HTERT RPE-1 (cell line): ENCODE measurements around the gene ANKFN1.

Experiments
- in situ Hi-C: fragments of 300-500 bp; cut with MboI; formaldehyde crosslinking; loops from 4 replicates; pipeline ENCODE4 v1.14.3; 2020; ENCODE audit warnings: low sequenced_read_pairs

Gene ANKFN1

DNA sequence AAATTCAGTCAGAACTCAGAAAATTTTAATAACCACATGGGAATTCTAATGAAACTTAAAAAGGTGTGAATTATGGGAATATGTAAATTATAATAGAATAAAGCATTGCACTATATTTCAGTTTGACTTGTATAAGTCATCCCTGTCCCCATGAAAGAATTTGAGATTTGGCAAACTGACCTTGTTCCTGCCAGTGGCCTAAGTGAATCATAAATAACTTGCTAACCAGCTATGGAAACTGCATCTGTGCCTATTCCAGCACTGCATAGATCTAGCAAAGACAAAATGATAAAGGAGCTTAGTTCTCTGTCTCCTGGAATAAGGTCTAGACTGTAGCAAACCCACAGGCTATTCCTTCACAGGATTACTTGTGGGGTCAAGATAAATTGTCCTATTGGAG is 333.5 kb downstream of the ANKFN1 start:
- in situ Hi-C loops = no loop called here

DNA sequence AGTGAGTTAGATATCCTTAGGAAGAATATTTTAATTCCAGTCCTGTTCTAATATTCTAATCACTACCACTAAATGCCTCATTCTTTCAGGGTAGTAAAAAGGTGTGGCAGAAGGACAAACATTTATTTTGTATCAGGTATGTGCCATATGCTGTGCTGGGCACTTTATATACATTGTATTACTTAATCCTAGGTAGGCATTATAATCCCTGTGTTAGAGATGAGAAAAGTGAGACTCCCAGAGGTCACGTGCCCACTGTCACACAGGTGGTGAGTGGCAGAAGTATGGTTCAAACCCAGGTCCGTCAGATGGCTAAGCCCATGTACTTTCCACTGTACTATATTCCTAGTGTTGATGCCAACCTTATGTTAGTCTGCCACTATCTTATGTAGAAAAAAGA is 335.5 kb downstream of the ANKFN1 start:
- in situ Hi-C loops = no loop called here

DNA sequence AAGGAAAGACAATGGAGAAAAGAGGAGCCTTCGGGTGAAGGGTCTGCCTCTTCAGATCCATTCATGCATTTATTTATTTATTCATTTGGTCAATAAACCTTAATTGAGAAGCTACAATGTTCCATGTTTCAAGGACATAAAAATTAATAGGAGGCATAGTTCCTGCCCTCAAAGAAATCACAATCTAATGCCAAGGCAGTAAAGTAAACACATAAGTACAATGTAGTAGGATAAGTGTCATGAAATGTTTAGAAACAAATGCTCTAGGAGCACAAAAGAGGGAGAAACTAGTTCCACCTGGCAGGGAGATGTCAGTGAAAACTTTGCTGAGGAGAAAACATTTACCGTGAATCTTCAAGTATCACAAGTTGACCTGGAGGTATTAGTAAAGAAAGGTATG is 336.7 kb downstream of the ANKFN1 start:
- in situ Hi-C loops = no loop called here

DNA sequence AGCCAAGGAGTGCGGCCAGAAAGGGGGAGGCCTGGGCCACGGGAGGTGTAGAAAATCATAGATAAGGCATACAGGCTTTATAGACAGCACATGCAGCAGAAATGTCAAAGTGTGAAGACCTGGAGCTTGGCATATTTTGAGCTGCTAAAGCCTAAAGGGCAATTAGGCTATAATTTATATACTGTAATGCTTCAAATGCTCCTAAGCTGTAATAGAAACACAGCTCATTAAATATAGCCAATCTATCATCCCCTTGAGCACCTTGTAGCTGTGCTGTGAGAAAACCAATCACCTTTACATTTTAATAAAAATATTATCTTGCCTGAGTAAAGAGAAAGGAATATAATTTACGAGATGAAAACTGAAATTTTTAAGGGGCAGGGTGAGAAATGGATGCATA is 342.3 kb downstream of the ANKFN1 start:
- in situ Hi-C loops = no loop called here

DNA sequence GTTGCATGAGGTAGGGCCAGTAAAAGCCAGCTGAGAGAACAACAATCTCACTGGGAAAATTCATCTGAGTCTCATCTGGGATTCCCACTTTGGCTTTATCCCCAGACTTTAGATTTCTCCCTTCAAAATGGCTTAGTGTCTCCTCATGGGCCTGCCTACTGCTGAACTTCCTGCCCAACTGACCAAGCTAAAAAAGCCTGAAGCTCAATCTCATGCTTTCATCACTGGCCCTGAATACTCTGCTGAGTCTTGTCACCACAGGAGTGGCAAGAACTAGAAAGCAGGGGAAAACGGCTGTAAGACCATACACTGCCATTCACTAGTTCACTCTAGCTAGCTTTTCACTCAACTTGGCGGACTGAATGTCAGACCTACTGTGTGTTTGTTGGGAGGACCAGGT is 343.9 kb downstream of the ANKFN1 start:
- in situ Hi-C loops = no loop called here

DNA sequence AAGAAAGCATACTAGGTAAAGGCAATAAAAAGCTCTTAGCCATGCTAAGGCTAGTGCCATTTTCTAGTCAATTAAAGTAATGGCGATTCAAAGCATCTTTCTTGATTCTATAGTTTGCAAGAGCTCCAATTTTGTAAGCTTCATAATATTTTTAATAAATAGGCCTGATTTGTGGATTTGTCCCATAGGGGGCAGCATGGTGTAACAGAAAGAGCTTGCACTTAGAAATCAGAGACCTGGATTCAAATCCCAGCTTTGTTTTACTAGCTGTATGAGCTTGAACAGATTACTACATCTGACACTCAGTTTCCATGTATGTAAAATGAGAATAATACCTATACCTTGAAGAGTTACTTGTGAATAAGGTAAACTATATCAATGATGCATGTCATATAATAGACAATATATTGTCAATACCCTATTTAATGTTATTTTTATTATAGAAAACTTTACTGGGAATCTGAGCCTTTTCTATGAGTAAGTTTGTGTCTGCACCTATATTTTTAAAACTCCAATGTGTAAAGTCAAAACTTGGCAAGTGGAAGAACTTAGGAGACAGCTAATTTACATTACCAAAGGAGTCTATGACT is 346.6 kb downstream of the ANKFN1 start:
- in situ Hi-C loops = no loop called here

DNA sequence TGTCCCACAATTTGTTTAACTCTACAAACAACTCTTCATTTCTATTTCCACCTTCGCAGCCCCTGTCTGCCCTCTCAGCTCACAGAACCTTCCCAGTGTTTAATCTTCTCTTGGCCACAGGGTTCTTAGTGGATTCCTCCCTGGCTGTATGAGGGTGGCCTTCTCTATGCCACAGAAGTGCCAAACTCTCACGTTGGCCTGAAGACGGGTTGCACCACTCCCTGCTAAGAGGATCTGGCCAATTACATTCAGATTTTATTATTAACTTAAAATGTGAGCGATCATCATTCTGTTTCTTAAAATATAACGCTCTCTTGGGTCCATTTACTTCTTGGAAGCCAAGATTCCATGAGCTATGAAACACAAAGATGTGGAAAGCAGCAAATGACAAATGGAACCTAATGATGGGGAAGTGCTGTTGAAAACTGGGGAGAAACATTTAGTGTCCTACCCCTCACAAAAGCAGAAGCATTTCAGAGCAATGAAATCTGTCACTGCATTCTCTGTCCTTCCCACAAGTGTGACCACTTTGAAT is 348.9 kb downstream of the ANKFN1 start:
- in situ Hi-C loops = no loop called here

DNA sequence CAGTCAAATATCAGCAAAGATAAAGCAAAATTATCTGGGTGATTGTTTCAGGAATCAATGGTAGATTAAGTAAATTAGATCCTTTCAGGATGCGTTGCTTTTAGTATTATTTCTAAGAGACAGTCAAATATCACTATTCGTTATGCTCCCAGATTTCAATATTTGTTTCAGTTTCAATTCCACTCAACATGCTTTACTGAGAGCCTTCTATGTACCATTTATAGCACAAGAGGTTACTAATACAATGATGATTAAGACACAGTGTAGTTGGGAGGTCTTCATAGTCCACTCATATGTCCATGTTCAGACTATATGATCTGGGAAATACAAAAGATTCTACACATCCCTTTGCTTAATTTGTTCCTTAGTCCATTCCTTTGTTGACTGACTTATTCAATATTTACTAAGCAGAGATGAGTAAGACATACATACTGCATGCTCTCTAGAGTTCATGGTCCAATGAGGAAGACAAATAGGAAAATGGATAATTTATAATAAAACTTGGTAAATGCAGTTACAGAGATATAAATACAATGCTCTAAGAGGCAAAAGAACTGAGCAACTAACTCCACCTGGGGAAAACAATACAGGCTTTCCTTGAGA is 352.0 kb downstream of the ANKFN1 start:
- in situ Hi-C loops = no loop called here

DNA sequence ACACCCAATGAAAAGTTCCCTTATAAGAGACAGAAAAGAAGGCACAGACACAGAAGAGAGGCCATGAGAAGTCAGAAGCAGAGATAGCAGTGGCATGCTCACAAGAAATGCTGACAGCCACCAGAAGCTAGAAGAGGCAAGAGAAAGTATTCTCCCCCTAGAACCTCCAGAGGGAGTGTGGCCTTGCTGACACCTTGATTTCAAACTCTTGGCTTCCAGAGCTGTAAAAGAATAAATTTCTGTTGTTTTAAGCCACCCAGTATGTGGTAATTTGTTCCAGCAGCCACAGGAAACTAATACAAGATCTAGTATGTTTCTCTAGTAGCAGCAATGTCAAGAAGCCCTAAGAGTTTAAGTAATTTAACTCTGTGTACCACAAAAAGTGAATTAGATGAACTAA is 353.1 kb downstream of the ANKFN1 start:
- in situ Hi-C loops = no loop called here

DNA sequence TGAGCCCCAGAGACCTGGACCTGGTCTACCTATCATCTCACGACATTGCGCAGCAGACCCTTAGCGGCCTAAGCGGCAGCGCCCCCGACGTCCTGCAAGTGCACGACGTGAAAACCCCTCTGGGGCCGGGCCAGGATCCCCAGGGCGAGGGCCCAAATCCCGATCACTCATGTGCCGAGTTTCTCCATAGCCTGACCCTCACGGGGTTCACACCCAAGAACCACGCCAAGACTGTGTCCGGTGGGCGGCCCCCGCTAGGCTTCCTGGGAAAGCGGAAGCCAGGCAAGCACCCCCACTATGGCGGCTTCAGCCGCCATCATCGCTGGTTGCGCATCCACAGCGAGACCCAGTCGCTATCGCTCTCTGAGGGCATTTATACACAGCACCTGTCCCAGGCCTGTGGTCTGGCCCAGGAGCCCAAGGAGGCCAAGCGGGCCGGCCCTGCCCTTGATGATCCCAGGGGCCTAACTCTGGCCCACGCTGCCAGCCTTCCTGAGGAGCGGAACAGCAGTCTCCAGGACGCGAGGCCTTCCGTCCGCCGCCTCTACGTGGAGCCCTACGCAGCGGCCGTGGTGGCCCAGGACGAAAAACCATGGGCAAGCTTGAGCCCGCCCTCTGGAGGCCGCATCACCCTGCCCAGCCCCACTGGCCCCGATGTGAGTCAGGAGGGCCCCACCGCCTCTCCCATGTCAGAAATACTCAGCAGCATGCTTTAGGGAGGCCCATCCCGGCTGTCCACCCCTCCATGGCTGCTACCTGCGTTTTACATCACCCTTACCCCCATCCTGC is 357.5 kb downstream of the ANKFN1 start:
- in situ Hi-C loops = no loop called here

DNA sequence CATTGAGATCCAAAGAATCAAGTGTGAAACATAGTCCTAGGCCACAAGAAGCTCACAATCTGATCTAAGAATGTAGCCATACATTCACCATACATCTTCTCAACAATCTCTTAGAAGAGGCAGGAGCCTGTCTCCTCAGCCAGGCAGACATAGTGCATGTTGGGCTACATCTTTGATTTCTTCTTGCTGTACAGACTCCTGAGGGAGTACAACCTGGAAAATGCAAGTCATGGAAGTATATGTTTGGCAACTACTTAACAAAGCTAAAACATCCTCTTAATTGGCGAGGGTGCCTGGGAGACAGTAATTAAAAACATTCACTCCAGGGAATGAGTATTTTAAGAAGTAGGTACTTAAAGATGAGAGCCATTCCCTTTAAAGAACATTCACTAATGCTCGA is 361.0 kb downstream of the ANKFN1 start:
- in situ Hi-C loops = no loop called here

DNA sequence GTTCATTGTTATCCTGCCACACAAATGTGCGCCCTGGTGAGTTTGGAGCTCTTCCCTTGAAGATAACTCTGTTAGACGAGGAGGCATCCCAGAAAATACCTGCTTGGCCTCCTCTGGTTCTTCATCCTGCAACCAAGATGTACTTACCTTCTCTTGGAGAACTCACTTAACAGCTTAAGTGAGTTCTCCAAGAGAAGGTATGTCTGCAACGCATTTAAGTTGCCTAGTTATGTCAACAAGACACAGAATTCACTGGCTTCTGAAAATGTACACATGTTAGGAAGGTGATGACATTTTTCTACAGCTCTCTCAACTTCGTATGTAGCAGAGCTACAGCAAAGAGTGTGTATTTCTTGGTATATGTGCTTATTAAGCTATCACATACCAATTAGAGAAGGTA is 361.6 kb downstream of the ANKFN1 start:
- in situ Hi-C loops = no loop called here

DNA sequence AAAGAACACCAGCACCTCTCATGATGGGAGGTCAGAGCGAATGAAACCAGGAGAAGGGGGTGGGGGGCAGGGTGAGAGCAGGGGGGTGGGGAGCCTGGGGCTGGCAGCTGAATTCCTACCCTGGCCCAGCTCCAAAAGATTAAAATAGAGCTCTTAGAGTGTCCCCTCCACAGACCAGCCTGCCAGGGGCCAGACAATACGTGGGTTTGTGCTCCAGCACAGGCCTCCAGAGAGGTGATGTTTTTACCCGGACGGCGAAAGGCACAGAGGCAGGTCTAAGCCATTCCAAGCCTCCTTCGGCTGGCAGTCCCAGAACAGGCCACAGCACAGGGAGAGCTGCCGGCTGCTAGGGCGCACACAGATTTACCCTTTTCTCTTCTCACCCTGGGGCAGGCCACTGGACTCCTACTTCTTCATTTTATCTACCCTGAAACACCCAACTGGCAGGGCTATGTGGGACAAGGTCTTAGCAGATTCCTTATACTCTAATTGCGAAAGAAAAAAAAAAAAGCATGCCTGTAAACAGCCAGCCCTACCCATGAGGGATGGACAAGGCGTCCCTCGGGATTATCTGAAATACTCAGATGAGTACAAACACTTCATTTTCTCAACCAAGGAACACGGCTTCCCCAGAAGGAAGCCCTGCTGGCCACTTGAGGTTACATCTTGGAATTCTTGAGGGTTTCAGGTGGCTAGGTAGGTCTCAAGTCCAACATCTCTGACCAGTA is 368.3 kb downstream of the ANKFN1 start:
- in situ Hi-C loops = no loop called here

DNA sequence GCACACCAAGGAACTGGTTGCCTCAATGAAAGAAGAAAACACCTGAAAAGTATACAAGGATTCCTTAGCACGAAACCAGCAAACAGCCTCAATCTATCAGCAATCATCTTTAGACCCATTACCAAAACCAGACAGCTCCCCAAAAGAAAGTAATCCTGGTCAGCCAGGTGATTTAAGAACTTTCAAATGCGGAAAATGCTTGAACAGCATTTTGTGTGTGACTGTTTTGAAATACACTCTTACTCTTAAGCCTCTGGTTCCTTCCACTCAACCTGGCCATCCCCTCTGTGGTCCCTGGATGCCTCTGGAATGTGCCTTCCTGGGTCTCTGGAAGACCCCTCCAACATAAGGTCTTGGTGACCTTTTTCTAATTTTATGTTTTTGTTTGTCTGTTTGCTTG is 369.8 kb downstream of the ANKFN1 start:
- in situ Hi-C loops = no loop called here

DNA sequence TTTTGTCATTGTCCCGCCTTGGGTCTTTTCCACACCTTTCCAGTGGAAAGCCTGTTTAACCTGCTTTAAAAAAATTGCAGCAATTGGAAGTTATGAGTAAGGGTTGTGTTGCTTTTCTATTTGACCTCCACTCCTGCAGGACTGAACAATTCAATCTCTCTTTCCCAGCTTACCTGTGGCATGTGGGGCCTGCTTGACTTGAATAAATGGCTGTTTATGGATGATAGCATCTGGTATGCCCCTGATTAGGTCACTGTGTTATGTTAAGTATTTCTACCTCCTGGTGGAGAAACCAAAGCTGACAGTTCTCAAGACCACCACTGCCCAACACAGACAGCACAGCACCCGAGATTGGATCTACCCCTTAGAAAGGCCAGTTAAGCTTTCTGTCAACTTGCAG is 375.4 kb downstream of the ANKFN1 start:
- in situ Hi-C loops = no loop called here

DNA sequence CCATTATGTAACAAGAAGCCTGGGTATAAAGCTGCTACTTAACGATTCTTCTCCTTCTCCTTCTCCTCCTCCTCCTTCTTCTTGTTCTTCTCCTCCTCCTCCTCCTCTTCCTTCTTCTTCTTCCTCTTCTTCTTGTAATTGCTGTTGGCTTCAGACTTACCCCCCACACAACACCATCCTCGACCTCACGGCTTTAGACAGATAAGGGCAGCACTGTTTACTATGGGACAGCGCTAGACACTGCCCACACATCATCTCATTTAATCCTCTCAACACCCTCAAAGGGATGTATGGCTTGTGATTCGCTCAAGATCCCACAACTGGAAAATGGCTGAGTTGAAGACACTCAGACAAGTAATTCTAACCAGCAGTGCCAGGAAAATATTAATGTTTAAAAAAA is 379.7 kb downstream of the ANKFN1 start:
- in situ Hi-C loops = no loop called here

DNA sequence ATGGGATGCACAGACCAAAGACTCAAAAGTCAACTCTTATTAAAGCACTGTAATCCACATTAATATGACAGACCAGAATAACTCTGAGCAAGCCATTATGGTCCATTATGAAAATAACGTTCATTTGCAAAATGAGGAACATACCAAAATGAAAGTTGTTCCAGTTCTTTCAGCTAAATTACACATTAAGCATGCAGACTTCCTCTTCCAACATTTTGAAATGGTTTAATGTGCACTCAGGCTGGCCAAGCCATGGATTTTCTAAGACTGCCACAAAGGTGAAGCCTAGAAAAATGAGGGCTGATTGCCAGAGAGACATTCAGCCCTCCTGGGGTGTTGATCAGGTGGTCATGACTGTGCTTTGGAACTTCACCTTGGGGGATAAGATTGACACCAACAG is 383.5 kb downstream of the ANKFN1 start:
- in situ Hi-C loops = no loop called here

DNA sequence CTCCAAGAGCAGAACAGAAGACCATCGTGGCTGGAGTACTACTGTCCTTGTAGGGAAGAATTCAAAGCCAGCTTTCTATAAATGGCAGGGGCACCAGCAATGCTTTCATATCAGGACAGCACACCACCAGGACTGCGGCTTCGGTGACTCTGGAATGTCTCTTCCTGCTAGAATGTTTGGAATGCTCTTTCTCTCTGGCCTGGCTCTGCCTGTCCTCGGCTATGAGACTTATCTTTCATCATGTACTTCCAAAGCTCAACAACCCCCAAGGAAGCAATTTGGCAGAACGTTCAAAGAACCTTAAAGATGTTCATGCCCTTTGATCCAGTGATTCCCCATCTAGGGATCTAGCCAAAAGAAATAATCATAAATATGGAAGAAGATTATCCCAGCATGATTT is 387.6 kb downstream of the ANKFN1 start:
- in situ Hi-C loops = no loop called here

DNA sequence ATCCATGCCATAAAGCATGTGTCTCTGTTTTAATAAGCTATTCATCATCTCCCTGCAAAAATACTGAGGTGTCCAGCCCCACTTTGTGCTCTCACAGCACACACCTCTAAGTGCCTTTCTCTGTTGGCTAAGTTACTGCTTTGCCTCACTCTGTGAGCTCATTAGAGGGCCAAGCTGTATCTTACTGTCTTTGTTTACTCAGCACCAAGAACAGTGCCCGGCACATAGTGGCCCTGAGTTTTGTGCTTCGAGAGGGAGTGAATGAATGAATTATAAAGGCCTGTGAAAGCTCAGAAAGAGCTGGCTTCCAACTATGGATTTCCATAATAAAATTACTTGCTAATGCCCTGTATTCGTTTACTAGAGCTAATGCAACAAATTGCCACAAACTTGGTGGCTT is 390.0 kb downstream of the ANKFN1 start:
- in situ Hi-C loops = no loop called here

DNA sequence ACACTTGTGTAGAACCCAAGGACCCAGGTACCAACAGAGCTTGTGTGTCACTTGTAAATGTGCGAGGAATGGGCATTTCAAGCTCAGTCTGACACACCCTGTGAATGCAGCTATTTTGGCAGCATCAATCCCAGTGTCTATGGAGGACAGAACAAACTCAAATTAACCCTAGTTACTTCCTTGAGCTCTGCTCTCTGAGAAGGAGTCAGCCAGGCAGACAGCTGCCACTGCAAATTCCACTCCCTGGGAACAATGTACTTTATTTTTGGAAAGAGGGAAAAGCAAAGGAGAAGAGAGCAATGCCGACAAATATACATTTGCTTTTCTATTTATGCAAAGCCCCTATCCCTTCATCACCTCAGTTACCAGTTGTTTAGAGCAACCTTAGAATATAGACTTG is 391.8 kb downstream of the ANKFN1 start:
- in situ Hi-C loops = no loop called here

DNA sequence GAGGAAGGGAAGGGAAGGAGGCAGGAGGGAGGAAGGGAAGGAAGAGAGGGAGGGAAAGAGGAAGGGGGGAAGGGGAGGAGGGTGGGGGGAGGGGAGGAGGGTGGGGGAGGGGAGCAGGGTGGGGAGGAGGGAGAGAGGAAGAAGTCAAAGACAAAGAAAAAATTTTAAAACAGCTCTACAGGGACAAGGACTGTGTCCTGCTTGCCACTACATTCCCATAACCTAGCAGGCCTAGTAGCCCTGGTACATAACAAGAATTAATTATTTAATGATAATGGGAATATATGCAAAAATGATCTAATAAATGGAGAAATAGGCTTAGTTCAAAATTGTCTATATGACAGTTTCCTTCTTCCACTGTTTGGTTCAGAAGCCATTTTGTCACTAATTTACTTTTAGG is 392.7 kb downstream of the ANKFN1 start:
- in situ Hi-C loops = no loop called here

DNA sequence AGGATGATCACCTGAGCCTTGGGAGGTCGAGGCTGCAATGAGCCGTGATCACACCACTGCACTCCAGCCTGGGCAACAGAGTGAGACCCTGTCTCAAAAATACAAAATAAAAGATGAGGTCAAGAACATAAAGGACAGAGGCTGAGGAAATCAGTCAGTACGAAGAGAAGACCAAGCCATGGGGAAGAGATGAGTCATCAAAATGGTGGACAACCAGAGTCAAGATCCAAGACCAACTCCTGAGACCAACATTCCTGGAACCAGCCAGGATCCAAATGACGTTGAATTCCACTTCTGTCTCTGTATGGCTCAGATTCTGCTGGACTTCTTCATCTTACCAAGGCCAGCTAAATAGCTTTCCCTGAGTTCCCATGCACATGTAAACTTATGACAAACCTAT is 395.4 kb downstream of the ANKFN1 start:
- in situ Hi-C loops = no loop called here
